ENCODE results near the gene EDEM2.
"Not testable (repeated sequence)": the region's sequence is repeated elsewhere in the genome, so short reads cannot be mapped to it uniquely, and the experiment has no call there.

The EDEM2 gene

GRCh38 chr20:35125753-35126152, 21.4 kb downstream of the EDEM2 start:
- DNase-seq (ENCODE audit: low read depth): no peak

GRCh38 chr20:35122756-35123405, 24.3 kb downstream of the EDEM2 start:
- no peak for DNase-seq (ENCODE audit: low read depth)

GRCh38 chr20:35121186-35121585, 25.9 kb downstream of the EDEM2 start:
- DNase-seq (ENCODE audit: low read depth): no peak

GRCh38 chr20:35120012-35120701, 27.0 kb downstream of the EDEM2 start:
- no peak for DNase-seq (ENCODE audit: low read depth)

GRCh38 chr20:35117629-35118028, 29.5 kb downstream of the EDEM2 start:
- no peak for DNase-seq (ENCODE audit: low read depth)

GRCh38 chr20:35117196-35117595, 29.9 kb downstream of the EDEM2 start:
- no peak for DNase-seq (ENCODE audit: low read depth)

DNA sequence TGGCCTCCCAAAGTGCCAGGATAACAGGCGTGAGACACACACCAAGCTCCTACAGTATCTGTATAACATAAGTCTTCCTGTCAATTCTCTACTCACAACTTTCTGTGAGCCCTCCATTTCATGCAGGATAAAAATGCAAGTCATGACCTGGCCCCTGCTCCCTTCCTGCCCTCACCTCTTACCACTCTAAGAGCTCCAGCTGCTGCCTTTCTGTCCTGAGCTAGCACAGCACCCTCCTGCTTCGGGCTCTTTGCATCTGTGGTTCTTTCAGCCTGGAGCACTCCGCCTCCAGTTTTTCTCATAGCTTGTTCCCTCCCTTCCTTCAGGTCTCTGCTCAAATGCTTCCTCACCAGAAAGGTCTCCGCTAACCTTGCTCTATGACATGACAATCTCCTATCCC, 30.9 kb downstream of the EDEM2 start:
- no peak for DNase-seq (ENCODE audit: low read depth)

DNA sequence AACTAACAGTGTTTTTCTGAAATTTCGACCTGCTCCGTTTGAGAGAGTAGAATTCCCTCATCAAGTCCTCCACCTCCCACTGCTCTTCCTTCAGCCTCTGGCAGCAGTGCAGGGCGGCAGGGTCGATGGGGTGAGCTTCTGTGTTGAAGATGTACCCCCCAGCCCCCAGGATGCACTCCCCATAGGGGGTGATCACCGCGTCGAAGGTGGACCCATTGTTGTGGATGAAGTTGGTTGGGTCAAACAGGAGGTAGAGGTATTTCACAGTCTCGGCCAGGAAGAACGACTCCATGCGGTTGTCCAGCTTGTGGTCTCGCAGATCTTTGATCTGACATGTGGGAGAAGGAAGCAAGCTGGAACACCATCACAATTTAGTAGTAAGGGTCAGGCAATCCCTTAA, 31.5 kb downstream of the EDEM2 start:
- no peak for DNase-seq (ENCODE audit: low read depth)

DNA sequence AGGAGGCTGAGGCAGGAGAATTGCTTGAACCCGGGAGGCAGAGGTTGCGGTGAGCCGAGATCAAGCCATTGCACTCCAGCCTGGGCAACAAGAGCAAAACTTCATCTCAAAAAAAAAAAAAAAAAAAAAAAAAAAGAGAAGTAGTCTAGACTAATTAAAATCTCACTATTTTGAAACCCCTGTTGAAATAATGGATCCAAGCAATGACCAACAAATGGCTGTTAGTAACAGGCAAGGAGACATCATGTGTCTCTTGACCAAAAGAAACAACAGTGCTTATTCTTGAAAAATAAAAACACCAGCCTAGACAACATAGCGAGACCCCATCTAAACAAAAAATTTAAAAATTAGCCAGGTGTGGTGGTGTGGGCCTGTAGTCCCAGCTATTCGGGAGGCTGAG, 34.9 kb downstream of the EDEM2 start:
- DNase-seq (ENCODE audit: low read depth): not testable (repeated sequence)

GRCh38 chr20:35111141-35111888, 35.8 kb downstream of the EDEM2 start:
- peak; percentile 58 for DNase-seq (ENCODE audit: low read depth)

DNA sequence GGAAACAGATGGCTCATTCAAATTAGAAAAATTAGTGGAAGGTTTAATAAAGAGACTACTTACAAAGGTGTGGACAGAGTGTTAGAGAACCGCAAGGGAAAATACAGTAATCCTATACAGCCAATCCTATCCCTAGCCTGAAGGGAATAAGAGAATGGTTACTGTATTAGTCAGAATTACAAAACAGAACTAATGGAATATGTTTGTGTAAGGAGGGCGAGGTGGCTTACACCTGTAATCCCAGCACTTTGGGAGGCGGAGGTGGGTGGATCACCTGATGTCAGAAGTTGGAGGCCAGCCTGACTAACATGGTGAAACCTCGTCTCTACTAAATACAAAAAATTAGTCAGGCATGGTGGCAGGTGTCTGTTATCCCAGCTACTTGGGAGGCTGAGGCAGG, 38.2 kb downstream of the EDEM2 start:
- no peak for DNase-seq (ENCODE audit: low read depth)

GRCh38 chr20:35106827-35107380, 40.2 kb downstream of the EDEM2 start:
- no peak for DNase-seq (ENCODE audit: low read depth)

DNA sequence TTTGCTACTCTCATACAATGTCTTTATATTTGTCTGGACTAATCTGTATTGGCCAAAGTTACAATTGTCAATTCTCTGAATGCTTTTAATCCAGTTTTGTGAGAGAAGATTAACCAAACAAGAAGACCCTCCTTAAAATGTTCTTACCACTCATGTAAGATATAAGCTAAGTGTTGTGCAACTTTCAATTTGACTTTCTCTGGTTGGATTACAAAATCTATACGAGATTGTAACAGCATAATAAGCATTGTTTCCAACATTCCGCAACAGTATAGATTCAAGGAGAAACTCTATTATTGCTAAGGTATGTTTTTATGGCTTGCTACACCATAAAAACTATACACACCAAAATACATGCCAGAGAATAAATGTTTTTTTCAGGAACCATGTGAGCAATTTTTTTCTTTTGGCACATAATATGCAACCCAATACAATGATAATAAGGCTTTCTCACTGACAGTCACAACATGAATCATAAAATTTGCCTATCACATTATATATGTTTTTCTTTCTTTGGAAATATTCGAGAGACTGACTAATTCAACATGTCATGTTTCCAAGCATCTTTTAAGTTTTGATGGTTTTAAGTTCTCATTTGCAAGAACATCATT, 42.3 kb downstream of the EDEM2 start:
- no peak for DNase-seq (ENCODE audit: low read depth)

DNA sequence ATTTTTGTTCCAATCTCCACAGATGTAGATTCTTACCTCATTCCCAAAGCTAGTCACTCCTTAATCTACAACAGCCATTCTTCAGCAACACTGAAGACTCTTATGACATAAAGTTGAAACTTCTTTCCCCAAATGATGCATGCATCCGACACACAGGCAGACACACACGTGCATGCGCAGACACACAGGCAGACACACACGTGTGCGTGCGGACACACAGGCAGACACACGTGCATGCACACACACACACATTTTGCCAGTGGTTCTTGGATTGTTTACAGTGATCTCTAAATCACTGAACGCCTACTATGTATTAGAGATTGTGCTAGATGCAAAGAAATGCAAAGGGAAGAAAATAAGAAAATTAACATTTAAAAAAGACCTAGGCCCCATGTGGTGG, 45.5 kb downstream of the EDEM2 start:
- DNase-seq (ENCODE audit: low read depth): no peak

- peak; percentile 61 for DNase-seq (ENCODE audit: low read depth)
These were observed 53.8 kb downstream of the EDEM2 start for GRCh38 chr20:35093267-35093884.

DNA sequence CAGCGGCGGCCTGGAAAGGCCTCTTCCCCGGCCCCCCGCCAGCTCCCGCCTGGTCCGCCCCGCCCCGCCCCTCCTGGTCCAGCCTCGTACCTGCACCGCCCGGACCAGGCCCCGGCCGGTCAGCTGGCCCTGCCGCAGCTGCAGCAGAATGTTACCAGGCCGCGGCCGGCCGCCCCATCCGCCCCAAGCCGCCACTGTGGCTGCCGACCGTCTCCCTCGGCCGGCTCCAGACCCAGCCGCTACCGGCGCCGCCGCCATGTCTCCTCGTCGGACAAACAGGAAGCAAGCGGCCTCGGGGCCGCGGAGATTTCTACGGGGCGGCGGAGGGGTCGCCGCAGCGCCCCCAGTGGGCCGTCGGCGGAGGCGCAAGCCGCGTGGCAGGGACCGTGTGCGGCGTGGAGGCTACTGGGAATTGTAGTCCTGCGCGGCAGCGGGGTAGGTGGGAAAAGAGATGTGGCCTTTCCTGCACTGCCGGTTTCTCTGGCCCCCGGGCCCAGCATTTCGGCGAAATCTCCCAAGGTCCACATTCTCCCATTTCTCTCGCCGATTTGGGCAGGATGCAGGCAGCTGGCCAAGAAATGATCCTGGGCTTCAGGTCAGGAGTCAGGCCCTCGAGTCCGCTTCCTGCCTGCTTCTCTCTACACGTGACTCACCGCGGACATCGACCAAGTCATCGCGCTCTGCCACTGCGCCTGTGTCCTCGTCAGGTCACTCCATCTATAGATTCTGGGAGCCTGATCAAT, 54.4 kb downstream of the EDEM2 start, which contains the start of gene TRPC4AP:
Gene TRPC4AP, minus strand, starts transcription at position 284 of the 743 bp plus-strand sequence. Its CDS starts 26 bp downstream, at position 258.
- peak; percentile 81 for DNase-seq (ENCODE audit: low read depth)

GRCh38 chr20:35091816-35092523, 55.2 kb downstream of the EDEM2 start:
- DNase-seq (ENCODE audit: low read depth): no peak

- DNase-seq (ENCODE audit: low read depth): no peak
These were observed 58.6 kb downstream of the EDEM2 start for GRCh38 chr20:35088231-35089145.

DNA sequence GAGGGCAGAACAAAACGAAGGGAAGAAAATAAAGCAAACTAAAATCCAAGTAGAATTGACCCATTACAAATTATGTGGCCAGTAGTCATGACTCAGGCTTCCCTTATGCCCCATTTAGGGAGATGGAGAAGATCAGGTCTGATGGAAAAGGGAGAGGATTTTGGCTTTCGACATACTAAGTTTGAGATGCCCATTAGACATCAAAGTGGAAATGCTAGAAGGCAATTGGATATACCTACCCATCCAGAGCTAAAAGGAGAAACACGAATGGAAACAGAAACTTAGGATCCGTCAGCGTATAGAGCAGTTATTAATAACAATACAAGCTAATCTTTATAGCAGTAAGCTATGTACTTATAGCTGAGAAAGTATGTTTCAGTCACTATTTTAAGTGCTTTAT, 59.3 kb downstream of the EDEM2 start:
- DNase-seq (ENCODE audit: low read depth): no peak
